AG04450 (cell line): ENCODE results near the gene TMEM131. TPM values are rescaled to one million over a fixed set of nuclear protein-coding genes. Genes with fewer than 3 reads are reported as not detected.

Experiments
- CTCF ChIA-PET: fragments of 300-600, 350-600 bp; formaldehyde crosslinking; extraction: SDS; loops from one replicate; lab custom pipeline; 2022; ENCODE audit warnings: antibody characterized with exemption, inconsistent platforms; lab: Charles Lee
- POLR2A ChIA-PET: fragments of 350-600 bp; formaldehyde crosslinking; extraction: SDS; loops from one replicate; lab custom pipeline; 2021; ENCODE audit warnings: antibody characterized with exemption, inconsistent platforms; lab: Yijun Ruan, JAX
- DNase-seq: peaks from one replicate; pipeline ENCODE4 v3.0.0-alpha.2; 2011; ENCODE audit warnings: low read depth, low spot score
- H3K27ac ChIP-seq: one replicate; pipeline ENCODE4 v1.5.1; 2012; ENCODE audit warnings: low read depth, low read length, control low read depth
- H3K27me3 ChIP-seq: one replicate; pipeline ENCODE4 v1.6.0; 2012; ENCODE audit warnings: low read length; ENCODE audit not compliant: control insufficient read depth, insufficient read depth
- H3K4me3 ChIP-seq: 2 replicates; pipeline ENCODE4 v1.5.1; 2011; ENCODE audit warnings: mild to moderate bottlenecking, low read depth, low read length, control low read depth
- H3K9me3 ChIP-seq: 2 replicates; pipeline ENCODE4 v1.5.1; 2012; ENCODE audit warnings: low read length; ENCODE audit not compliant: control insufficient read depth, insufficient read depth
- CTCF ChIP-seq: IDR thresholded peaks from 2 replicates; pipeline ENCODE4 v1.5.1; 2011; ENCODE audit warnings: low read depth, low read length, control low read depth, inconsistent platforms
- polyA plus RNA-seq: library from polyadenylated mRNA; depleted of rRNA; stranded (reverse); fragments of >200 nt; gene quantifications from 2 replicates; pipeline ENCODE4 v1.2.3, GENCODE V29; 2011

Gene TMEM131
- polyA plus RNA-seq, 1 experiment = 24.4 TPM

GRCh38 chr2:97736185-97736584 lies 259.6 kb downstream of the TMEM131 start:
- CTCF ChIA-PET = no interaction called here
- H3K27me3 ChIP-seq = peaks cover 2% of the 10 kb centered on the region
- H3K9me3 ChIP-seq = peaks cover 26% of the 10 kb centered on the region
- H3K4me3 ChIP-seq = no peak overlapping the region
- POLR2A ChIA-PET = no interaction called here
- no peak for TF ChIP-seq CTCF
- no peak for DNase-seq
- no peak overlapping the region for H3K27ac ChIP-seq

- no peak for DNase-seq
- Histone ChIP-seq H3K27me3 (peaks cover 2% of the 10 kb centered on the region), H3K4me3 (no peak overlapping the region), H3K9me3 (peaks cover 34% of the 10 kb centered on the region), H3K27ac (no peak overlapping the region)
- ChIA-PET CTCF (no interaction called here), POLR2A (no interaction called here)
- no peak for TF ChIP-seq CTCF
Measured at GRCh38 chr2:97735161-97735561, 260.6 kb downstream of the TMEM131 start.

GRCh38 chr2:97734061-97735051 lies 261.4 kb downstream of the TMEM131 start:
- no peak for TF ChIP-seq CTCF
- no peak for DNase-seq
- ChIA-PET CTCF (no interaction called here), POLR2A (no interaction called here)
- H3K4me3 ChIP-seq = no peak overlapping the region
- peaks cover 39% of the 10 kb centered on the region for H3K9me3 ChIP-seq
- H3K27me3 ChIP-seq = peaks cover 2% of the 10 kb centered on the region
- no peak overlapping the region for H3K27ac ChIP-seq

- Histone ChIP-seq H3K9me3 (peaks cover 39% of the 10 kb centered on the region), H3K4me3 (no peak overlapping the region), H3K27me3 (peaks cover 2% of the 10 kb centered on the region), H3K27ac (no peak overlapping the region)
- ChIA-PET CTCF (no interaction called here), POLR2A (no interaction called here)
- no peak for DNase-seq
- no peak for TF ChIP-seq CTCF
Measured at GRCh38 chr2:97733341-97734035, 262.3 kb downstream of the TMEM131 start.
